GM19324 (cell line): ENCODE measurements around the gene MAP6D1.

ENCODE experiments used
- ATAC-seq: cut with Tn5 transposase; IDR thresholded peaks from one replicate; pipeline ENCODE4 v1.9.1; 2021; ENCODE audit warnings: mild to moderate bottlenecking, moderate library complexity; ENCODE audit not compliant: unreplicated experiment, low FRiP score

The MAP6D1 gene

DNA sequence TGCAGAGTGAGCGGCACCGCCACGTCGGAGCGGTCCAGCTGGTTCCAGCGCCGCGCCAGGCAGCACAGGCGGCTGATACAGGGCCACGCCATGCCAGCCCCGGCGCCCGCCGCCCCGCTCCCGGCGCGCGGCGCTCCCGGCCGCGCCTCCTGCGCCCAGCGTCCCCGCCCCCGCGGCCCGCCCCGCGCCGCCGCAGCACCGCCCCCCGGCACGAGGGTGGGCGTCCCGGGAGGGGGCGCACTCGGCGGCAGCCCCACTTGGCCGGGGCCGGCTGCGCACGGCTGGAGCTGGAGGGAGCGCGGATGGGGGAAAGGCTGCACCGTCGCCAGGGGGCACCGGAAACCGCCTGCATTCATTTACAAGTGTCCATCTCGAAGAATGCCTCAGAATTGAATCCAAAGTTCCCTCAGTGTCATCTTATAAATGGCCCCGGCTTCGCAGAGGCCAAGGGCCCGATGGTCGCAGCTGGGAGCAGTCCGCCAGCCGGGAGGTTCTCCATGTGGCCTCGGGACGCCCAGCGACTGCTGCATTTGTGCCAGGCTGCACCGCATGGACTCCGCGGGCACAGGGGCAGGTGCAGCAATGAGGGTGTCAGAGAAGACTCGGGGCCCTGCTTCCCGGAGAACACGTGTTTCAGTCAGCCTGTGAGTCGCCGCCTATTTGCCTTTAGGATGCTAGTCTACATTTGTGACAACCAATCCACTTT is at the start of gene MAP6D1:
TSS of gene MAP6D1 (minus strand) at position 122 of the 706 bp plus-strand sequence. CDS start at position 92, 30 bp downstream.
- ATAC-seq, result peak; percentile 34

DNA sequence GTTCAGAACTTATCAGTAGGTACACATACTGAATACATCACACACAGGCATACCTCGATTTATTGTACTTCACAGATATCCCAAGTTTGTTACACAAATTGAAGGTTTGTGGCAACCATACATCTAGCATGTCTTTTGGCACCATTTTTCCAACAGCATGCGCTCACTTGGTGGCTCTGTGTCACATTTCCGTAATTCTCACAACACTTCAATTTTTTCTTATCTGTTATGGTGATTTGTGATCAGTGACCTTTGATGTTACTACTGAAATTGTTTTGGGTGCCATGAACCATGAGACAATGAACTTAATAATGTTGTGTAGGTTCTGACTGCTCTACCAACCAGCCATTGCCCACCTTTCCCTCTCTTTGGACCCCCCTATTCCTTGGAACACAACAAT is 48.5 kb upstream of the MAP6D1 start:
- no peak for ATAC-seq

DNA sequence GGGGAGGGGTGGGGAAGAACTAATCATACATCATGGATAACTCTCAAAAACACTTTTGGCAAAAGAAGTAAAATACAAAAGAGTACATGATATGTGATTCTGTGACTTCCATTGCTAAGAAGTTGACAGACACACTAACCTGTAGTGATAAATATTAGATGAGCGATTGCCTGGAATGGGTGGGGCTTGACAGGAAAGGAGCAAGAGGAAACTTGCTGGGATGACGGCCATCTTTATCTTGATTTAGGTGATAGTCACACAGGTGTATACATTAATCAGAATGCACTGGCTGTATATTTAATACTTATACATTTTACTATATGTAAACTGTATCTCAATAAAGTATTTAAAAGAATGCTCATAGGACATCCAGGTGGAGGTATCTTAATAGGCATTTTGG is 46.2 kb upstream of the MAP6D1 start:
- ATAC-seq, result no peak

DNA sequence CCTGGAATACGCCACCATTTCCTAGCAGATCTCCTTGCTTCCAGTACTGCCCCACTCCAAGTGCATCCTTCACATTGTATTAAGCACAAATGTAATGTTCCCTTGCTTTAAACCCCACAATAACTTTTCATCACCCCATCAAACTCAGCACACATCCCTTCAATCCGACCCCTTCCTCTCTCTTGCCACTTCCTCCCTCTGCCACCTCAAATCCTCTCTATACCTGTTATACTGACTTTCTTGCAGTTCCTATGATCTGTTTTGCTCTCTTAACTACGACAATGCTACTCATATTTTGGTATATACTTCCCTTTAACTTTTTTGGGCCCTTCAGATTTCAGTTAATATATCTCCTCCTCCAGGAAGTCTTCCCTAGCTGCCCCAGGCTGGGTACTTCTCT is 45.2 kb upstream of the MAP6D1 start:
- no peak for ATAC-seq

DNA sequence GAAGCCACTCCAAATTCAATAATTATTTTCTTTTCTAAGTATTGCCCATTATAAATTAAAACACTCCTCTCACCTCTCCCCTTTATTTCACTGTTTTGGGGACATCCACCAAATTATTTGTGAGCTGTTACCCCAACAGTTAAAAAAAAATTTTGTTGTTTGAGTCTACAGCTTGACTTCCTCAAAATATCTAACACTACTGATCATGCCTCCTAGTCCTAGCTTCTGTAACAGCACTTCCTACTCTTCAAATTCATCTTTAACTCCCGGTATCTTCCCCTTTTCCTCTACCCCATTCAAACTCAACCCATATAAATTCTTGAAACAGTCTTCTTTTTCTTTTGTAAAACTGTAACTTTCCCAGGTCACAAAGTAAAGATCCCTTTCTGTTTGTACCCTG is 43.4 kb upstream of the MAP6D1 start:
- ATAC-seq, result no peak

DNA sequence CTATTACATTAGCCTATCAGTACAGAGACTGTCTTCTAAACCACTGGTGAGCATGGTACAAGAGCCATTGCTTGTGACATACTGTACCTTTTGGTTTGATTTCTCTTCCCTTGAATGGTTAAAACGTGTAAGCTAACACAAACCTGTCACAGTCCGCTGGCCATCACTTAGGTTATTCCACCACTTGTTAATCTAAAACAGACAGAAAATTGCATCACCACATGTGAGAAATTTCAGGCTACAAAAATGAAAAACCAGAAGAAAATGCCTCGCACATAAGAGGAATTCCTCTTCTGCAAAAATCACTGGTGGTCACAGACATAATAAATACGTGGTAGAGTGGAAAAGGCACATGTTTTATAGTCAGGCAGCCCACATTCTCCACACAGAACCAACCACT is 37.2 kb upstream of the MAP6D1 start:
- ATAC-seq, result no peak

DNA sequence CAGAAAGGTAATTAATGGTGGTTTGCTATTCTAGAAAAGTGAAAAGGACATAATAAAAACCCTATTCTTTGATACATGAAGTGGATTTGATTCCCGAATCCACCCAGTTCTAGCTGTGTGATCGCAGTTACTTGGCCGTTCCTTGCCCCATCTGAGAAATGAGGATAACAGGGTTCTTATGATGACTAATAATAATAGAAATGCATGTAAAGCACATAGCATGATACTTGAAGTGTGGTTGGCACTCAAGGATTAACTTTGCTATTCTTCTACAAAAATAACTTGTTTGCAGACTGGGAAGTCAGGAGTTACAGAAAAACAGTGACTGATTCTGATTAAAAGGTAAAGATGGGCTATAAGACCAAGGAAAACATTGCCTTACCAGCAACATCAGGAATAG is 32.5 kb upstream of the MAP6D1 start:
- no peak for ATAC-seq

DNA sequence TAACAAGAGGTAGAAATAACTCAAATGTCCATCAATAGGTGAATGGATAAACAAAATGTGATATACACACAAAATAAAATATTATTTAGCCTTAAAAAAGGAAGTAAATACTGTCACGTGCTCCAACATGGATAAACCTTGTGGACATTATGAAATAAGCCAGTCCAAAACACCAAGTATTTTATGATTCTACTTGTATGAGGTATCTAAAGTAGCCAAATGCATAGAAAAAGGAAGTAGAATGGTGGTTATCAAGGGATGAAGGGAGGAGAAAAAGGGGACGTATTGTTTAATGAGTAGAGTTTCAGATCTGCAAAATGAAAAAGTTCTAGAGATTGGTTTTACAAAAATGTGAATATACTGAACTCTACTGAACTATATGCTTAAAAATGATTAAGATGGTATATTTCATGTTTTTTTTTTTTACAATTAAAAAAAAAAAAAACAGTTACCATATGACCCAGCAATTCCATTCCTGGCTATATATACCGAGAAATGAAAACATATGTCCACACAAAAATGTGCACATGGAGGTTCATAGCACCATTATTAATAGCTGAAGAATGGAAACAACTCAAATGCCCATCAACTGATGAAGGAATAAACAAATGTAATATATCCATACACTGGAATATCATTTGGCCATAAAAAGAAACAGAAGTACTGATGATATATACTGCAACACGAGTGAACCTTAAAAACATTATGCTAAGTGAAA is 29.1 kb upstream of the MAP6D1 start:
- no peak for ATAC-seq

DNA sequence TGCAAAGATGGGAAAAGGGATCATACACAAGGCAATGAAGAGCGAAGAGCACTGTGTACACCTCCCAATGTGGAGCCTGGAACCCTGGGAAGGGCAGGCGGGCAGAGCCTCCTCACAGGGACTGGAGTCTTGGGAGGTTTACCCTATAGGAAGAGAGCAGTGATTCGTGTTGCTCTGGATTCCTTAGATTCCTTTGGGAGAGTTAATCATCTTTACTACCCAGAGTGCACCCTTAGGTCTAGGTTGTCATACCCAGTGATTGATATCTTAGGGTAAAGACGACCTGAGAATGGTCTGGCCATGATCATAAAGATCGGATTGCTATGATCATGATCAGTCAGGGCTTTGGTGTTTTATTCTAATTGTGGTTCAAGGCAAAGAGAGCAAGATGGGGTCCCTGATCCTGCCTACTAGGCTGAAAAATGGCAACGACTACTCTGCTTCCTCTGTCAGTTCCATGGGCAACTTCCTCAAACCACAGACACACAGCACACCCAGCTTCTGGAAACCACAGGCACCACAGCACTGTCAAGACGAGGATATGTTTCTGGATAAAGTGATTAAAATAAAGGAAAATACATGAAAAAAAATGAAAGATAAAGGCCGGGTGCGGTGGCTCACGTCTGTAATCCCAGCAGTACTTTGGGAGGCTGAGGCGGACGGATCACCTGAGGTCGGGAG is 20.4 kb upstream of the MAP6D1 start:
- no peak for ATAC-seq

DNA sequence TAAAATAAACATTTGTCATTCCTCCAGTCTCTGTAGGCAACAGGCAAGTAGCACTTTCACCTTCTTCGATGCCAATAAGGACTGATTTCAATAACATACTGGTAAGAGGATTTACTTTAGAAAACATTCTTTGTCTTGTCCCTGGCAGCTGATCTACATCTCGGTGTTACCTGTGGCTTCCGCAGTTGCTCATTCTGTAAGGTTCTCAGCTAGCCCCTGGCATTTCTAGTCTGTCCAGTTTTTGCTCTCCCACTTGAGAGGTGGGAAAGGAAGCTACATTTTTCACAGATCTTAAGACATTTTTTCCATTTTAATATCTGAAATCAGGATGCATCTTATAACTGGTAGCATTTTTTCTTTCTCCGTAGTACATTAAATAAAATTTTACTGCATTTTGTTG is 19.7 kb upstream of the MAP6D1 start:
- ATAC-seq, result no peak

DNA sequence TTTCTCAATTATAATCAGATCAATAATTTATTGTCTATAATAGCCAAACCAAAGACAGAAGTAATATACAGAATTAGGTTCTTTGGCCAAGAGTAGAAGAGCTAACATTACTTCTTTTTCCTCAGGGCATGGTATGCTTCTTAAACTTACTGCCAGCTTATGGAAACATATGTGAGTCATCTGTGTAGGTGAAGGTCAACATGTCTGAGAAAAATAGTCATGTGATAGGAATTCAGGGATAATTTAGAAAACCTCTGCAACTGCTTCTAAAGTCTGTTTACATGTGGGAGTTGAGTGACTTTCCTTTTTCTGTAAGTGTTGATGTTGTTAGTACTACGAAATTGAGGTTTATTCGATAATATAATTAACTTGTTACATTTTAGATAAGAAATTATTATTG is 19.2 kb upstream of the MAP6D1 start:
- no peak for ATAC-seq

DNA sequence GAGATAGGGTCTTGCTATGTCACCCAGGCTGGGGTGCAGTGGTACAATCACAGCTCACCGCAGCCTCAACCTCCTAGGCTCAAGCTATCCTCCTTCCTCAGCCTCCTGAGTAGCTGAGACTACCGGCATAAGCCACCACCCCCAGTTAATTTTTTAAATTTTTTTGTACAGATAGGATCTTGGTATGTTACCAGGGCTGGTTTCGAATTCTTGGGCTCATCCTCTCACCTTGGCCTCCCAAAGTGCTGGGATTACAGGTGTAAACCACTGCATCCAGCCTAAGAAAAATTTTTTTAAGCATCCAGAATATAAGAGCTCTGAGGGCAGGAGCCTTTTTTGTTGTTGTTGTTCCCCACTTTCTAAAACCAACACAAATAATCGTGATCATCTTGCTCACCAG is 14.4 kb upstream of the MAP6D1 start:
- ATAC-seq, result no peak

DNA sequence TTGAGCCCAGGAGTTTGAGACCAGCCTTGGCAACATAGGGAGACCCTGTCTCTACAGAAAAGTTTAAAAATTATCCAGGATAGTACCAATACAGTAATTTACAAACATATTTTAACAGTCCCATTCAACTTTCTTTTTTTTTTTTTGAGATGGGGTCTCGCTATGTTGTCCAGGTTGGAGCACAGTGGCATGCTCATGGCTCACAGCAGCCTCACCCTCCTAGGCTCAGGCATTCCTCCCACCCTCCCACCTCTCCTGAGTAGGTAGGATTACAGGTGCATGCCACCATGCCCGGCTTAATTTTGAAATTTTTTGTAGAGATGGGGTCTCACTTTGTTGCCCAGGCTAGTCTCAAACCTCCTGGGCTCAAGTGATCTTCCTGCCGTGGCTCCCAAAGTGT is 12.5 kb upstream of the MAP6D1 start:
- ATAC-seq, result no peak

DNA sequence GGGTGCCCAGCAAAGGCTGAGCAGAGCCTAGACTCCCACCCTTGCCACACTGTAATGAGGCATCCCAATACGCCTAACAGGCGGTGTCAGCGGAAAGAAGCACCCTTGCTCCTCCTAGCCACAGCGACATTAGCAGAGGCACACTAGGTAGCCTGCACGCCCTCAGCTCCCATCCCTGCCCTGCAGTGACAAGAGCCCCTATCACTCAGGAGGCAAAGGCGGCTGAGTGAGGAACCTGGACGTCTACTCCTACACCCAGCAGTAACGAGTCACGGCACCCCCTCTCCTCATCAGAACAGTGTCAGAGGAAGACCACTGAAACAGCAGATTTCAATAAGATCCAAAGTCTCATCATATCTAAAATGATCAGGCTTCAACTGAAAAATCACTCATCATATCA is 12.0 kb upstream of the MAP6D1 start:
- no peak for ATAC-seq

DNA sequence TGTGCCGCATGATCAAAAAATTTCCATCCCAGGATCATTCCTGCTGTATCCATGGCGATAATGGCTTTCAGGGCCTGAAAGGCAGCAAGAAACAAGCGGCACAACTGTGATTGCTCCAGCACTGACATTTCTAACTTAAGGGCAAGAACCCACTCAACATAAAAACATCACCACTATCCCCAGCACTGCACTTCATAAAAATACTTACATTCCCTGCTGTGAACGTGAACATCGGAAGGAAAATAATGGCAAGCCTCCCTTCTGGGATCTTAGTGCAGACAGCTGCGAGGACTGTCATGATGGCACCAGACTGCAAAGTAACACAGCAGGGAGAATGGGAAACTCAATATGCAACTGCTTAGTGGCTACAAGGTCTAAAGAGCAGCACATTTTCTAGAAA is 8.1 kb upstream of the MAP6D1 start:
- no peak for ATAC-seq

DNA sequence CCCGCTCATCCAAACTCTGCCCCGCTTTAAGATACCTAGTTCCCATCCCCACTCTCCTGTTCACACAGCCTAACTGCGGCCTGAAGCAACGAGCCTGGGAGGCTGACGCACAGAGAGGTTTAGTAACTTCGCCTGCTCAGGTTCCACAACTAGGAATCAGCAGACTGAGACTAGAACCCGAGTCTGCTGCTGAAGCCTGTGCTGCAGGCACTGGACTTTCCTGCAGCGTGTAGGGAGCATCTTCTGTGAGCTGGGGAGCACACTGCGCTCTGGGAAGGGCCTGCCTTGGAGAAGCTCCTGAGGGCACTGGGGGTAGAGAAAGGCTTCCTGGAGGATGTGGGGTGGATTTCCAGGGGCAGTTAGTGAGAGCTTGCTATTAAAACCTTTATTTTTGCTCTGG is 4.8 kb upstream of the MAP6D1 start:
- no peak for ATAC-seq

DNA sequence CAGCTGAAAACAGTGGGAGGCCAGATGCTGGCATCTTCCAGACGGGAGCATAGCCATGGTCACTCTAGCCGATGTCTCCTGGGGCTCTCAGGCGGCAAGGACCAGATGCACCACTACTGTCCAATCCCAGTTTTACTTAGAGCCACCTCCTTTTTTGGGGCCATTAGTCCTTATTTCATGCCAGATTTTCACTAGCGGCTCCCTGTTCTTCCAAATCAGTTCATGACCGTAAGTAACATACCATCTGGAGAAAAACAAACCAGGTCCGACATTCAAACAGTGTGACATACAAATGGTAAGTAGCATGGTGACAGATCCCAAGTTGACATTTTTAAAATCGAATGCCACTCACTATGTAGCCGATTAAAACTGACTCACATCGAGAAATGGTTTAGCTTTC is 4.1 kb upstream of the MAP6D1 start:
- no peak for ATAC-seq

DNA sequence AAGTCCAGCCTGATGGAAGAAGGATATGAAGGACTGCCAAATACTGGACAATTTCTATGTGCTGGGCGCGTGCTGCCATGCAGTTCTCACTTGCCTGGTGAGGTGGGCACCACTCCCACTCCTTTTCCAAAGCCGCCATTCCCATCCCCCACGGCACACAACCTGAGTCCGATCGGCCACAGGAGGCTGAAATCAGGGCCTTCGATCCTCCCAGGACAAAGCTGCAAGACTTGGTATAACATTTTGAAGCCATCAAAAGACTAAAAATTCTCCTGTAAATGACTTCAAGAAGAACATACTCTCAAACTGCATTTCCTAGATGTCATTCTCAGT is 3.1 kb upstream of the MAP6D1 start:
- ATAC-seq, result no peak

DNA sequence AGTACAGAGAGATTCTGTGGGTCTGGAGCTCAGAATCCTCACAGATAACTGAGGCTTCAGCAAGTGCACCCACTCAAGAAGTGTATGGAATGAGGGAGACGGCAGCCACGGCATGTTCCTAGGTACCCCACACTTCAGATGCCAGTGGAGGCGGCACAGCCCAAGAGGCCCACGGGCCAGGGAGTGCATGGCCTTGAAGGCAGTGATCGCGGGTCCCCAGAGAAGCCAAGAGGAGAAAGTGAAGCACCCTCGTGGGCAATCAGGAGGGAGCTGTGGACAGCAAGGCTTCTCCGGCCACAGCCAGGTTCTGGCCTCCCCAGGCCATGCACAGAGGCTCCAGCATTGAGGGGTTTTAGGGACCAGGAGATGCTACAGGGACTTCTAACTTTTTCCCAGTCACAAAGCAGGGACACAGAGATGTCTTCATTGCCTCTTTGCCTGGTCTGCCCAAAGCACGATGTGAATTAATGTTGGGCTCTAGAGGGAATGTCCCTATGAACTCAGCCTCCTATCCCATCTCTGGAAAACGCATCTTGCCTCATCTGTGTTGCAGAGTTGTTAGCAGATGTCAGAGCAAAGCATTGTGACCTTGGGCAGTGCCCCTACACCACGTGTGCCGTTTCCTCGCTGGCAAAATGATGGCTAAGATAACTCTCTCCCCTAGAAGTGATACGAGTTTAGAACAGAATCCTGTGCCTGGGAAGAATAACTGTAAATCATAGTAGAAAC is 2.6 kb upstream of the MAP6D1 start:
- no peak for ATAC-seq

DNA sequence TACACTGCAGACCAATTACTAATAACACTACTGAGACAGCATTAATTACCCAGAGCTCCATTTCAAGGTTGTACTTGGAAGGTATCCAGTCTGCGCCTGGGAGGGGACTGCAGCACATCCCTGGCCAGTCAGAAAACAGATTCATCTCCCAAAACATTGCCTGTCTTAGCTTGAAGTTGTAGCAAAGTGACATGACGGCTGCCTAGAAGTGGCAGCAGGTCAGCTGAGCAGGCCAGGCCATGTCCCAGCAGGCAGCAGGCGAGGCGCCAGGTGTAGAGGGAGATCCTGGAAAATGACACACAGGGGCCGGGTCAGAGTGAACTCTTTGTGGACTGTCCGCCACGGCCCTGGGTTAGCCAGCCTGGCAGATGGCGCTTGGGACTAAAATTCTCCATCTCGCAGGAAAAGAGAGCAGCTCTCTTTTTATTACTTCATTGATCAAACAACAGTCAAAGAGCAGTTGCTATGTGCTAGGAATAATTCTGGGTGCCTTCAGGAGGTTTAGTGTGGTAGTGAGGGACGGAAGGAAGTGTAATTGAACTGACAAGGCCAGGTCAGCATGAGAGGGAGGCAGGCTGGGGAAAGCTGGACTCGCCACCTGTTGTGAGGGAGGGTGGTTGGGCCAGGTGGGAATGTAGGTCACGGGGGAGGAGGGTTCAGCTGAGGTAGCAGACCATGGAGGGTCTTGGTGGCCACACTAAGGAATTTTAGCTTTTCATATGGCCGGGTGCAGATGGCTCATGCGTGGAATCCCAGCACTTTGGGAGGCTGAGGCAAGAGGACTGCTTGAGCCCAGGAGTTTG is 1.3 kb upstream of the MAP6D1 start:
- ATAC-seq, result no peak
